Gastroesophageal sphincter (tissue), 3 donors: ENCODE data around the gene PTPRK.

Experiments used
- CTCF ChIP-seq, 4 experiments: fragments of 200-600 bp in 2 of 4; fragments of 450-650 bp in 2 of 4; sonication (generic) in 1 of 4; IDR thresholded peaks; one replicate each; pipeline ENCODE4 v1.5.1; 2017 to 2019; ENCODE audit warnings: antibody characterized with exemption in 4 of 4, mild to moderate bottlenecking in 2 of 4, moderate library complexity in 2 of 4
- EP300 ChIP-seq: sonication (generic); formaldehyde crosslinking; IDR thresholded peaks from one replicate; pipeline ENCODE4 v1.6.1; 2017; ENCODE audit warnings: antibody characterized with exemption, mild to moderate bottlenecking
- POLR2A ChIP-seq, 2 donors: fragments of 450-650 bp; IDR thresholded peaks; one replicate each; pipeline ENCODE4 v1.6.1; 2017; ENCODE audit warnings: antibody characterized with exemption in 2 of 2, mild to moderate bottlenecking in 2 of 2, moderate library complexity in 1 of 2
- POLR2AphosphoS5 ChIP-seq: sonication (generic); formaldehyde crosslinking; IDR thresholded peaks from one replicate; pipeline ENCODE4 v1.6.1; 2017; ENCODE audit warnings: antibody characterized with exemption

- no peak for TF ChIP-seq POLR2A (IDR thresholded peaks at IDR 0.05)
- TF ChIP-seq EP300, result no peak
- TF ChIP-seq CTCF (IDR thresholded peaks at IDR 0.05), result no peak
- TF ChIP-seq POLR2AphosphoS5, result no peak
Observed at GRCh38 chr6:128491100-128491581, 29.3 kb downstream of the PTPRK start.
